IMR-90 (cell line): ENCODE data around the gene LRFN5. TPM values are rescaled to one million over a fixed set of nuclear protein-coding genes. Genes with fewer than 3 reads are reported as not detected.

Experiments
- ATAC-seq: fragments of 200-7000 bp; cut with Tn5 transposase; 2 replicates; pipeline ENCODE4 v1.9.1; 2020; ENCODE audit warnings: low read depth, mild to moderate bottlenecking, moderate library complexity
- BruUV-seq: library from RNA; stranded (reverse); fragments of 400-500 nt; replicated peaks from 2 replicates; lab custom pipeline; 2021; lab: Mats Ljungman, UMichigan
- CTCF ChIA-PET: fragments of 300-600 bp; formaldehyde crosslinking; extraction: SDS; loops from one replicate; lab custom pipeline; 2021; ENCODE audit warnings: antibody characterized with exemption; lab: Yijun Ruan, JAX
- POLR2A ChIA-PET: fragments of 300-600 bp; sonication (Branson Sonifier 250); formaldehyde crosslinking; loops from one replicate; lab custom pipeline; 2022; ENCODE audit warnings: antibody characterized with exemption; ENCODE audit not compliant: unreplicated experiment; lab: Charles Lee
- DNase-seq: peaks from one replicate; pipeline ENCODE4 v3.0.0; 2013
- H2AFZ ChIP-seq: replicated peaks from 2 replicates; pipeline ENCODE3; 2013; ENCODE audit warnings: low read length, mild to moderate bottlenecking; ENCODE audit not compliant: poor library complexity
- H2AK5ac ChIP-seq: 2 replicates; pipeline ENCODE4 v1.6.1; 2013; ENCODE audit warnings: low read depth, low read length, inconsistent platforms
- H2AK9ac ChIP-seq: replicated peaks from 2 replicates; pipeline ENCODE3; 2013; ENCODE audit warnings: mild to moderate bottlenecking, low read depth, low read length, moderate library complexity; ENCODE audit not compliant: poor library complexity
- H2BK120ac ChIP-seq: 2 replicates; pipeline ENCODE4 v1.6.1; 2013; ENCODE audit warnings: low read depth, low read length, inconsistent platforms
- H2BK15ac ChIP-seq: 3 replicates; pipeline ENCODE4 v1.6.1; 2013; ENCODE audit warnings: low read depth, low read length, inconsistent platforms
- H2BK20ac ChIP-seq: 2 replicates; pipeline ENCODE4 v1.6.1; 2013; ENCODE audit warnings: low read depth, mild to moderate bottlenecking, inconsistent platforms, low read length, moderate library complexity
- H2BK5ac ChIP-seq: 2 replicates; pipeline ENCODE4 v1.6.1; 2013; ENCODE audit warnings: mild to moderate bottlenecking, low read depth, low read length, inconsistent platforms; ENCODE audit not compliant: poor library complexity, severe bottlenecking
- H3K14ac ChIP-seq: replicated peaks from 2 replicates; pipeline ENCODE4 v1.6.1; 2013; ENCODE audit warnings: low read depth, low read length, inconsistent platforms
- H3K18ac ChIP-seq: 2 replicates; pipeline ENCODE4 v1.6.1; 2013; ENCODE audit warnings: low read depth, low read length, control low read depth
- H3K23ac ChIP-seq: 2 replicates; pipeline ENCODE4 v1.6.1; 2013; ENCODE audit warnings: low read depth, low read length, inconsistent platforms
- H3K27ac ChIP-seq: 2 replicates; pipeline ENCODE4 v1.5.1; 2013; ENCODE audit warnings: mild to moderate bottlenecking, control low read depth, low read length; ENCODE audit not compliant: insufficient read depth
- H3K27me3 ChIP-seq: 2 replicates; pipeline ENCODE4 v1.6.1; 2013; ENCODE audit warnings: low read length; ENCODE audit not compliant: control insufficient read depth, insufficient read depth
- H3K36me3 ChIP-seq: 2 replicates; pipeline ENCODE4 v1.6.1; 2013; ENCODE audit warnings: low read length, mixed read lengths; ENCODE audit not compliant: control insufficient read depth, insufficient read depth
- H3K4ac ChIP-seq: 2 replicates; pipeline ENCODE4 v1.6.1; 2013; ENCODE audit warnings: low read depth, low read length, inconsistent platforms
- H3K4me1 ChIP-seq: 2 replicates; pipeline ENCODE4 v1.6.1; 2013; ENCODE audit warnings: low read length, mixed read lengths; ENCODE audit not compliant: control insufficient read depth, insufficient read depth
- H3K4me2 ChIP-seq: 2 replicates; pipeline ENCODE4 v1.6.1; 2013; ENCODE audit warnings: low read depth, mild to moderate bottlenecking, control low read depth, low read length, moderate library complexity
- H3K4me3 ChIP-seq: 2 replicates; pipeline ENCODE4 v1.5.1; 2013; ENCODE audit warnings: low read depth, mild to moderate bottlenecking, control low read depth, low read length, moderate library complexity; ENCODE audit not compliant: insufficient read depth
- H3K56ac ChIP-seq: 2 replicates; pipeline ENCODE4 v1.6.1; 2013; ENCODE audit warnings: low read length, inconsistent platforms; ENCODE audit not compliant: insufficient read depth; ENCODE audit errors: extremely low read depth
- H3K79me1 ChIP-seq, 2 experiments: 2 replicates each; pipeline ENCODE4 v1.6.1; 2013; ENCODE audit warnings: low read length in 2 of 2, inconsistent platforms in 1 of 2, low read depth in 1 of 2
- H3K9ac ChIP-seq: 2 replicates; pipeline ENCODE4 v1.6.1; 2013; ENCODE audit warnings: low read depth, low read length, control low read depth
- H3K9me1 ChIP-seq: 2 replicates; pipeline ENCODE4 v1.6.1; 2013; ENCODE audit warnings: low read length, inconsistent platforms; ENCODE audit not compliant: insufficient read depth
- H3K9me3 ChIP-seq: 2 replicates; pipeline ENCODE4 v1.6.1; 2013; ENCODE audit warnings: low read length; ENCODE audit not compliant: control insufficient read depth, insufficient read depth
- H4K20me1 ChIP-seq: 2 replicates; pipeline ENCODE4 v1.6.1; 2013; ENCODE audit warnings: low read length, inconsistent platforms; ENCODE audit not compliant: insufficient read depth
- H4K5ac ChIP-seq: 2 replicates; pipeline ENCODE4 v1.6.1; 2013; ENCODE audit warnings: mild to moderate bottlenecking, low read depth, low read length, control low read depth
- H4K8ac ChIP-seq, 2 experiments: 2 replicates each; pipeline ENCODE4 v1.6.1; 2013; ENCODE audit warnings: low read depth in 2 of 2, low read length in 2 of 2, control low read depth in 1 of 2, inconsistent platforms in 1 of 2
- H4K91ac ChIP-seq: 2 replicates; pipeline ENCODE4 v1.6.1; 2013; ENCODE audit warnings: low read depth, low read length, inconsistent platforms; ENCODE audit not compliant: insufficient read depth
- BHLHE40 ChIP-seq: fragments of 150-350 bp; IDR thresholded peaks from 2 replicates; pipeline ENCODE4 v1.6.1; 2016; ENCODE audit warnings: mild to moderate bottlenecking, low read depth, low read length
- CTCF ChIP-seq: conservative IDR thresholded peaks from 2 replicates; pipeline ENCODE4 v1.5.1; 2012; ENCODE audit warnings: mild to moderate bottlenecking, low read depth, low read length, improper control_type of control experiment
- ELK1 ChIP-seq: fragments of 150-350 bp; IDR thresholded peaks from 2 replicates; pipeline ENCODE4 v1.6.1; 2016; ENCODE audit warnings: low read depth, mild to moderate bottlenecking, low read length, moderate library complexity, borderline replicate concordance
- FOS ChIP-seq: fragments of 150-350 bp; IDR thresholded peaks from 2 replicates; pipeline ENCODE4 v1.6.1; 2016; ENCODE audit warnings: low read depth, low read length
- NFE2L2 ChIP-seq: fragments of 150-350 bp; IDR thresholded peaks from 2 replicates; pipeline ENCODE4 v1.6.1; 2016; ENCODE audit warnings: low read depth, mild to moderate bottlenecking, low read length
- POLR2A ChIP-seq: IDR thresholded peaks from 2 replicates; pipeline ENCODE4 v1.6.1; 2012; ENCODE audit warnings: mild to moderate bottlenecking, low read depth, low read length
- RCOR1 ChIP-seq: IDR thresholded peaks from 2 replicates; pipeline ENCODE4 v1.6.1; 2012; ENCODE audit warnings: mild to moderate bottlenecking, low read length, improper control_type of control experiment; ENCODE audit not compliant: insufficient replicate concordance
- dilution Hi-C: fragments of 300-500 bp; cut with HindIII; formaldehyde crosslinking; loops from one replicate; pipeline ENCODE4 v1.14.3; 2018; ENCODE audit warnings: low sequenced_read_pairs; ENCODE audit not compliant: unreplicated experiment
- in situ Hi-C: fragments of 300-500 bp; cut with MboI; formaldehyde crosslinking; loops from 3 replicates; pipeline ENCODE4 v1.14.3; 2019; ENCODE audit warnings: low sequenced_read_pairs, inconsistent platforms, mixed read lengths
- intact Hi-C: fragments of 100-400 bp; cut with micrococcal nuclease; formaldehyde crosslinking; loops from 2 replicates; pipeline ENCODE4 v1.10.0; 2022
- polyA plus RNA-seq, 3 experiments: library from polyadenylated mRNA; depleted of rRNA; stranded (reverse); fragments of >200 nt; gene quantifications; 2 replicates each; pipeline ENCODE4 v1.2.3, GENCODE V29; 2012; ENCODE audit warnings: low replicate concordance in 1 of 3
- total RNA-seq: library from RNA; depleted of rRNA; stranded (reverse); fragments of >200 nt; gene quantifications from 2 replicates; pipeline ENCODE4 v1.2.3, GENCODE V29; 2012

The LRFN5 gene
- total and polyA plus RNA-seq, 2 of the 4 experiments (the other 2 are of a cell fraction), result 1.8 to 3.6 TPM

GRCh38 chr14:41899416-41899815 lies 292.7 kb downstream of the LRFN5 start:
- no peak for ATAC-seq
- no peak overlapping the region for H4K91ac ChIP-seq
- intact Hi-C loops (no loop called here), in situ Hi-C loops (no loop called here), dilution Hi-C loops (no loop called here)
- no peak overlapping the region for H3K18ac ChIP-seq
- no peaks in the 10 kb centered on the region for H3K4me1 ChIP-seq
- peak; percentile 3 for DNase-seq
- H3K27me3 ChIP-seq, result no peaks in the 10 kb centered on the region
- H2AFZ ChIP-seq, result no peak overlapping the region
- no peak overlapping the region for H3K9ac ChIP-seq
- H3K23ac ChIP-seq, result no peak overlapping the region
- no peaks in the 10 kb centered on the region for H3K79me1 ChIP-seq
- no peak overlapping the region for H3K4me3 ChIP-seq
- H3K27ac ChIP-seq, result no peak overlapping the region
- H4K20me1 ChIP-seq, result no peaks in the 10 kb centered on the region
- no TSS peak for BruUV-seq
- H2BK5ac ChIP-seq, result no peak overlapping the region
- H3K9me3 ChIP-seq, result no peaks in the 10 kb centered on the region
- no peak overlapping the region for H2BK120ac ChIP-seq
- no peak overlapping the region for H2AK5ac ChIP-seq
- H2BK15ac ChIP-seq, result no peak overlapping the region
- H3K56ac ChIP-seq, result no peak overlapping the region
- H3K4me2 ChIP-seq, result no peak overlapping the region
- no peak overlapping the region for H4K5ac ChIP-seq
- H2BK20ac ChIP-seq, result no peak overlapping the region
- H3K9me1 ChIP-seq, result no peaks in the 10 kb centered on the region
- TF ChIP-seq NFE2L2 (no peak), CTCF (no peak), FOS (no peak), RCOR1 (no peak), POLR2A (no peak), BHLHE40 (no peak), ELK1 (no peak)
- no peak overlapping the region for H3K14ac ChIP-seq
- H2AK9ac ChIP-seq, result no peak overlapping the region
- H4K8ac ChIP-seq, result no peak overlapping the region
- H3K36me3 ChIP-seq, result no peaks in the 10 kb centered on the region
- CTCF ChIA-PET, result interaction anchor here (0.6 kb wide), 1 partner anchor 1134 kb away, joined by 3 read pairs; no protein-coding TSS in a partner anchor
- POLR2A ChIA-PET, result no interaction called here
- H3K4ac ChIP-seq, result no peak overlapping the region
